GM21515 (cell line): ENCODE results near the gene P3H2.

Source experiments
- ATAC-seq: cut with Tn5 transposase; IDR thresholded peaks from one replicate; pipeline ENCODE4 v1.9.1; 2021; ENCODE audit not compliant: unreplicated experiment

The P3H2 gene

DNA sequence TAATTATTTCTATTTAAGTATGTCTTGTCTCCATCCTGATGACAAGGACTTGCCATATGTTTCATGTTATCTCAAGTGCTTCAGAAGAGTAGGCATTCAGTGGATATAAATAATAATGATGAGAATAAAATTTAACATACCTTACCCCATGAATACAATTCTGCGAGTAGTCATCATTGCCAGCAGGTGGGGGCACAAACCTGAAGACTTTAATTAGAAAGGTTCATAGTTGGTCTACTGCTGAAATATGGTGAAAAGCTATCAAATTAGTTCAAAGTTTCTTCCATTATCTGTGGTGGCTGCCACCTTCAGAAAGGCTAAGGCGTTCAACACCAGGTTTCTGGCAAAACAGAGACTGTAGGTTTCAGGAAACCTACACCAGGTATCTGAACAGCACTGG is 100.9 kb downstream of the P3H2 start:
- ATAC-seq = no peak

DNA sequence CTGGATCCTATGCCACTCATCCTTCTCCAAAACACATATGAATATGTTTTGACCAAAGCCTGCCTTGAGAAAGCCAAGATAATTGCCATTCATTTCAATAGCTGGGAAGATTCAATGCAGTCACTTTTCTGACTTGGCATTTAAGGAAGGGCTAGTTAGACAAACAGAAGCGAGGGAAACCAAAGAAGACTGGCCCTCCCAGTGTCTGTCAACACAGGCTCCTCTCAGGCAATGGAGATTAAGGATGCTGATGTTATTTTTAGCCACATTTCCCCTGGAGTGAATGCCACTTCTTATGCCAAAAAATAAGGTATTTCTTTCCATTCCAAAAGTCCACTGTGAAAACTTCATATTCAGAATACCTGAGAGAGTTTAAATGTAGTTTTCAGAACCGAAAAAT is 101.7 kb downstream of the P3H2 start:
- no peak for ATAC-seq

DNA sequence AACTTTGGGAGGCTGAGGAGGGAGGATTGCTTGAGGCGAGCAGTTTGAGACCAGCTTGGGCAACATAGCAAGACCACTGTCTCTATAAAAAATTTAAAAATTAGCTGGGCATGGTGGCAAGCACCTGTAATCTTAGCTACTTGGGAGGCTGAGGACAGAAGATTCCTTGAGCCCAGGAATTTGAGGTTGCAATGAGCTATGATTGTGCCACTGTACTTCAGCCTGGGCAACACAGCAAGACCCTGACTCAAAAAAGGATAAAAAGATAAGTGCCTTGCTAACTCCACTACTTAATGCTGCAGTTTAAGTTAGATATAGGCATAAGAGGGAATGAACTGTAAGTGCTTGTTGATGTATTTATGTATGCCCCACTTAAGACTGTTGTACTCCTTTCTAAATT is 102.2 kb downstream of the P3H2 start:
- ATAC-seq = no peak

DNA sequence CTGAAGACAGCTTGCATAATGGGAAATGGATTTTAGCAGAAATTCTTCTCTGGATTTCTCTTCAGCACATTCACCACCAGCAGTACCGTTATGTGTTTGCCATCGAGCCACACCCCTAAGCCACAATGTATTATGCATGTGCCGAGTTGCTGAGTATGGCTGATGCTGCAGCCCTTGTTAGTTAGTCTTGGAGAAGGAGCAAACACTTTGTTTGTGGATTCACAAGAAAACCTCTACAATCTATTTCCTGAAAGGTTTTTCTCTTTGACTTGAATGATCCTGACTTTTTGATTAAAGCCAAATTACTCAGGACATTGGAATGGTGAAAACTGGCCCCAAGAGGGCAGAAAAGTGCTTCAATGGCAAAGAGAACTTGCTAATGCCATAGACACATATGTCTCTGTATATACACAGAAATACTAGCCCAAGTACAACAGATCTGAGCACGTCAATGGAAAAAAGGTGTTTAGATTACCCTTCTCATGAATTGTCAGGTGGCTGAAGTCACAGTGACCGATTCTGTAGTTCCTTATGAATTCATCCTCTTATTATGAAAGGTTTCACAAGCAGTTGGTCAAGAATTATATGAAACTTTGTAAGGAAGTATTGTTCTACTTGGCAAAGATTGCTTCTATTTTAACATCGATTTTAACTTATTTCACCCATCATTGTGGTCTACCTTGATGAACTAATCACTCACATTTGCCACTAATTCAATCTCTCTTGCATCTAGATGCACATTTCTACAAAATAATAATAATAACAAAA is 103.0 kb downstream of the P3H2 start:
- ATAC-seq = no peak

DNA sequence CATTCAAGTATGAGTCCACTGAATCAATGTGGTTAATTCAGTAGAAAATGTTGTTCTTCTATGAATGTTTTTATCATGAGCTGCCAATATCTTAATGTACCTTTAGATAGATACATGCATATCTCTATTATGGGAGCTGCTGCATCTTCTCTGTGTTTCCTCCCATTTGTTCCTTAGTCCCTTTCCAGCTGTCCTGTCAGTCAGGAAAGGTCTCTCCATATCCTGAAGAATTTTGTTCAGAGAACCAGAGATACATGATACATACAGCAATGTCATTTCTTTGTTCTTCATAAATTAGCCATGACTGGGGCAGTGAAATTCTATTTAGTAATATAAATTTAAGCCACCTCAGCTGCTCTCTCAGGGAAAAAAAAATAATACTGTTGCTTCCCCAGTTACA is 103.7 kb downstream of the P3H2 start:
- ATAC-seq = no peak

DNA sequence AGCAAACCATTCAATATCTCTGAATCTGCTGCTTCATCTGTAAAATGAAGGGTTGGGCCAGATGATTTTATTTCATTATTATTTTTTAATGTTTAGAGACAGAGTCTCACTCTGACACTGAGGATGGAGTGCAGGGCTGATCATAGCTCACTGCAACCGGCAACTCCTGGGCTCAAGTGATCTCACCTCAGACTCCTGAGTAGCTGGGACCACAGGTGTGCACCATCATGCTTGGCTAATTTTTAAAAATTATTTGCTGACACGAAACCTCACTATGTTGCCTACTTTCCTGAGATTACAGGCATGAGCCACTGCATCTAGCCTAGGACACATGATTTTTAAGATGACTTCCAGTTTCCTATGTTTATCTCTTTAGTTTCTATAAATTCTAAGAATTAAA is 105.8 kb downstream of the P3H2 start:
- ATAC-seq = no peak

DNA sequence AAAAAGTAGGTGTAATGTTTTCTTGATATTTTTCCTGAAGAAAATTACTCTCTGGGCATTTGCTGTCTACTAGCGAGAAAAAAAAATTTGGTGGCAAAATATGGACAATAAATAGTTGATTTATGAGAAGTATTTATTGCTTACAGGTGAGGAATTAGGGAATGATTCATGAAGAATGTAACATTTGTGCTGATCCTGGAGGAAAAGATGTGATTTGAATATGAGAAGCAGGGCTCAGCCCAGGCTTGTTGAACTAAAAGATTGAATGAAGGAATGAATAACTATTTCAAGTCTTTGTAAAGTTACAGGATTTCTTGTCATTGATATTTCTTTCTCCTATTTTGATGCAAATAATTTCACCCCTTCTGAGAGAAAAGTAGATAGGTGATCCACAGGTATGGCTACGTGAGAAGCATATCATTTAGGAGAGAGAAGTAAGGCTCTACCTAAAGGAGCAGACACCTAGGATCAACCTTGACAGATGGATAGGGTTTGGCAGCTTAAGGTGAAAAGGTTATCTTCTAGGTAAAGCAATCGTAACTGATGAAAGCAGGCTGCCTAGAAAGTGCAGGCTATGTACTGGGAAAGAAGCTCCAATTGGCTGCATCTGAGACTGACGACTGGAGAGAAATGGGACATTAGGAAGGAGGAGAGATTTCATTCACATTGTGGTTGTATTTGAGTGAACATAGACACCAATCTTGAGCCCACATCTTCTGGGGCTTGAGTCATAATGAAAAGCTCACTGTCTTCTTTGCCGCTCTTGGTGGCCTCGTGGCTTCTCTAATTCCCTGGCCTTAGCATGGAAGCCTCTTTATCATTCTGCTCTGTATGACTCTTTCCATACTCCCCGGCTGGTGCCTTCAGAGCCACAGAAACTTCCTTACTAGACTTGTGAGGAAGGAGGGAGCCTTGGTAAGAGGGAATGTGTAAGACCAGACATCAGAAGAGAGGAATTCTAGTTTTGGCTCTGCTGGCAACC is 106.5 kb downstream of the P3H2 start:
- no peak for ATAC-seq

DNA sequence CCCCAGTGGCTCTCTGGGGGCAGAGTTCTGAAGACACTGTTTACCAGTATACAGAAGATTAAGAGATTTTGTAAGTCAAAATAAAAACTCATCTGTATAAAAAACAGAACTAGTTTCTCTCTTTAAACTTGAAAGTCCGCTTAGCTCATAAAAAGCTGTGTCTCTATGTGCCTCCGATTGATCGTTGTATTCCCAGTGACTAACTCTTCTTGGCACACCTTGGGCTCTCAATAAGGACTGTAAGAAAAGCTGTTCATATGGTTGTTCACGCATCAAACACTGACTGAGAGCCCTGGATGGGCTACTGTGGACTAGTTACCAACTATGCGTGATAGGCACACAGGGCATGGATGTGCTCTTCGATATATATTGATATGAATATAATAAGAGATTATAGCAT is 107.9 kb downstream of the P3H2 start:
- ATAC-seq = no peak

DNA sequence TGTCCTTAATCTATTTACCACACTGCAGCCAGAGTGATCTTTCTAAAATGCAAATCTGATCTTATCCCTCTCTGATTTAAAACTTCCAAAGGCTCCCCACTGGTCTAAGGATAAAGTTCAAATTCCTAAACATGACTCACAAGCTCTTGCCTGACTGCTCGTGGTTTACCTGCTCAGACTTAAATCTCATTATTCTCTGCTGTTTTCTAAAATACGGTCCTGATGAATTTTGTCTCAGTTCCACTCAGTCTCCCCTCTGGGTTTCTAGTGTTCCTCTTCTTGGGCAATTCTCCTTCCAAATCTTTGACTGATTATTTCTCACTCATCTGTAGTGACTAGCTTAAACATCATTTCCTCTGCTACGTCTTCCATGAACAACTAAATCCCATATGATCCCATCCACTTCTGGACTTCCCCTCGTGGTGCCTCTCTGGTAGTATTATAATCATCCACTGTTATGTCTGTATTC is 108.3 kb downstream of the P3H2 start:
- ATAC-seq = no peak

DNA sequence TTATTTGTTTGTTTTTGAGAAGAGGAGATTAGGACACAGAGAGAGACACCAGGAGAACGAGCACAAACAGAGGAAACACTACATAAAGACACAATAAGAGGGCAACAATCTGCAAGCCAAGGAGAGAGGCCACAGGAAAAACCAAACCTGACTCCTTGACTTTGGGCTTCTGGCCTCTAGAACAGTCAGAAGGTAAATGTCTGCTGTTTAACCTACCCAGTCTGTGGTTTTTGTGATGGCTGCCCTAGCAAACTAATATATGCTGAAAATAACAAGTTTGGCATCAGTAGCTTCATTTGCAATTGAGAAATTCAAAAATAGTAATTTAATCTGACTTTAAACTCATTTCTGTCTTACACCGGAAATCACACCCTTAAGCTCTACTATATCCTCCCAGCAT is 110.2 kb downstream of the P3H2 start:
- no peak for ATAC-seq

DNA sequence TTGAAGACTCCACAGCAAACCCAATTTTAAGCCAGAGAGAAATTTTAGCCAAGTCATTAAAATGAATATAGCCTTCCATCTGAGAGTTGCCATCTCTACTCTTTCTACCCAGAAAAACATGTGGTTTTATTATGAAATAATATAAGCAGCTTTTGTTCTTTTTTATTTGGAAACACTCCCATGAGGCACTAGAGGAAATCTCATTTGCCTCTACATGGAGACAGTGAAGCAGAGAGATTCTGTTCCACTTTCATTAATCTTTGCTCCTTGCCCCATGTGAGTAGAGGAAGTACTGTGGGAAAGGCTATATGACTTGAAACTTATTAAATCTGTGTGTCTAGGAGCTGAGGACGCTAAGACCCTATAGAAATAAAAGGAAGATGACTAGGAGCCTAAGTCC is 111.1 kb downstream of the P3H2 start:
- ATAC-seq = no peak

DNA sequence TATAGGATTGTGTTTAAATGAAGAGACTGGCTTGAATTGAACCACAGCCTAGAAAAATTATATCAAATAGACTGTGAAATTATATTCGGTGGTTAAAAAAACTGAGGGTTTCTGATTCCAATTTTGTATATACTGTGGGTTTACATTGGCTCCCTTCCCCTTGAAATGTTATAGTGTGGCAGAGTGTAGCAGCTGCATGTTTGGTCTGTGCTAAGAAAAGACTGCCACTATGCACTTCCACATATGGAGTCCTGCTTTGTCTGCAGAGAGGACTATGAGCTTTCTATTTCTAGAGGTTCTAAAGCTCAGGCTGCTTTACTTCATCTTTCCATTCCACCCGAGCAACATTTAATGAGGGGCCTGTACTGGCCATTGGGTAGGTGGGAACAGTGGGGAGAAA is 112.3 kb downstream of the P3H2 start:
- no peak for ATAC-seq

DNA sequence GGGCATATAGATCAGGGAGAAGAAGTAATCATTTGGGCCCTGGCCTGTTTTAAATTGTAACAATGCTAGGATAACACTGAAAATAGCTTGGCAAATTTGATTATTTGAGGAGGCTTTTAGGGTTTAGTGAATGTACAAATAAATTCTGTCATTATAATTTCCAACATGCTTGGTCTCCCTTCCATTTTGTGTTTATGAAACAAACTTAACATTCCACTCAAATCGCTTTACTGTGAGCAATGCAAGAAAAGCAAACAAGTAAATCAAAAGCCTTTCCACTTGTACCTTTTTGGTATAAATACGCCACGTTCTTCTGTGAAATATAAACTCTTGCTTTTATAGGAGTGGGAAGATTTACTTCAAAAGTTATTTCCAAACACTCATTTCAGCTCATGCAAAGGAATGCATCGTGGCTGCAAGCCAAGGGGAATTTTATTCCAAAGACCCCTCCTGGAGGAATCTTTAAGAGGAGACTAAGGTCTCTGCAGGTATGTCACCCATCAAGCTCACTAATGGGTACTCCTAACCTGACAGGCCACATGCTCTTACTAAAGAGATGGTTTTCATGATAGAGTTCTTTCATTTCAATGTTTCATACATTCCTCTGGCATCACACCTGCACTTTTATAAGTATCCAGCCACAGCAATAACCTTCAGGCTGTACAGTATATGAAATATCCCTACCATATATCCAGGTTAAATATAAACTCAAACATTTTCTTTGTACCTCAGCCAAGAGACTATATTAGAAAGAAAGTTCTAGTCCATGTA is 115.2 kb downstream of the P3H2 start:
- ATAC-seq = no peak

DNA sequence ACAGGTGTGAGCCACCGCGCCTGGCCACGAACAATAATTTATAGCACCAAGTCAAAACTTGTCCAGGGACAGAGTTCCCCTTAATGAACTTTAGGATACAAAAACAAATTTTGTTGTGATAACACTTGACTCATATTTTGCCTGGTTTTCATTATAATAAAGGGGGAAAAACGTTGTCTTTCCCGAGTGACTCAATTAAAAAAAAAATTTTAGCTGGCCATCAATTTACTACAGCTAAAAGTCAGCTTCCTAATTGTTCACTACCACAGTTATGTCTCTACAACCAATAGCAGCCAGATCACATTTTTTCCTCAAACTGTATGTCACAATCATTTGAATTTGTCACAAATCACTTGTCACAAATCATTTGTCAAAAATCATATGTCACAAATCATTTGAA is 116.0 kb downstream of the P3H2 start:
- no peak for ATAC-seq

DNA sequence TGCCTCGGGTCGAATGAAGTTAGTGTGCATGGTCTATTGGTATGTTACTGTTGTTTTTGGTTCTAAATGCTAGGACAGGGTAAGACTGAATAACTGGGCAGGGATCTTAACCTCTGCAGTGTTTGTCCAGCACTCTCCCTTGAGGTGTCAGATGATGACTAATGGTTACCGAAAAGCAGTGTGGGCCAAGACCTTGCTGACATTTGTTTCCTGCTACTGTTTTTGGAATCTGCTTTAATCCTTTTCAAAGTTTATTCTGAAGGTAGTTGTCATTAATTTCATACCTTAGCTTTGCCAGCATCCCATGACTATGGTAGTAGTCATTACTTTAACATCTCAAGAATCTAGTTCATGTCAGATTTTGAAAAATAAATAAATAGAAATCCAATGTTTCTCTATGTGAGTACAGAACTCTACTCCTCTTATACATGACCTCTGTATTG is 117.0 kb downstream of the P3H2 start:
- ATAC-seq = no peak

DNA sequence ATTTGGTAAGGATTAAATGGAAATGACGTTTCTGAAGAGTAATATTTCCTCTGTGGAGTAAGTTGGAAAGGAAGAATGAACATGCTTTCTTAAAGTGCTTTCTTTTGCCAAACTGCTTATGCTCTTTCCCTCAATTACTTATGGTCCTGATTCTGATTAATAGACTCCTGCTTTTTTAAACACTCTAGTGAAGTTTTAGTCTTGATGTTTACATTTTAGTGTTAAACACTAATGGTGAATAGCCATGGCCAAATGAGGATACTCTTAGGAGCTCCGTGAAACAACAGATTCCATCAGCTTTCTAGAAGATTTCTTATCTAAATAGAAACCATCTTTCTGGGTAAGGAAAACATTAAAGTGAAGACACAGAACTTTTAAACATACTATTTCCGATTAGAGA is 117.6 kb downstream of the P3H2 start:
- no peak for ATAC-seq

DNA sequence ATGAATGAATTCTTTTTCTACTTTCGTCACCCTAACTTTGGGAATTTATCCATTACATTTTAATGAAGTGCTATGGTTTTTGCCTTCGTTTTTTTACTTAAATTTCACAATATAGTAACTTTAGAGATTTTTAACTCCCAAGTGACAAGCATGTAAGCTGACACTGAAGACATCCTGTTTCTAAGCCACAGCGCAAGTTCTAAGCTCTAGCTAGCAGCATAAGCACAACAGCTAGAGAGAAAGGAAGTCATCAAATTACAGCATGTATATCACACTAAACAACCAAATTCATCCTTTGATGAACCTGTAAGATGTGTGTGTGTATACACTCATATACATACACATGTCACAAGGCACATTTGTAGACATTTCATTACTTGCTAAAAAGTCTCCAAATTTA is 119.3 kb downstream of the P3H2 start:
- no peak for ATAC-seq

DNA sequence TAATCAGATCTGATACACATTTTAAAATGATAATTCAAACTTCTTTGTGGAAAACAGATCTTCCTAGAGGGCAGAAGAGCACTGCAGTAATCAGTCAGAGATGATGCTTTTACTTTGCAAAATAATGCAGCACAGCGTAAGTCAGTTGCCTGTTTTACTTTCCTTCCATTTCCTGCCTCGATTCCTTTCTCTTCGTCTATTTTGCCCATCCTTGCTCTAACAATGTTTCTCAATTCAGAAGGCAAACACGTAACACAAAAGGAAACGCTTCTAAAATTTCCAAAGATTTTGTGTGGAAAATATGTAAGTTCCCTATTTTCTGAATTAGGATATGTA is 119.9 kb downstream of the P3H2 start:
- no peak for ATAC-seq

DNA sequence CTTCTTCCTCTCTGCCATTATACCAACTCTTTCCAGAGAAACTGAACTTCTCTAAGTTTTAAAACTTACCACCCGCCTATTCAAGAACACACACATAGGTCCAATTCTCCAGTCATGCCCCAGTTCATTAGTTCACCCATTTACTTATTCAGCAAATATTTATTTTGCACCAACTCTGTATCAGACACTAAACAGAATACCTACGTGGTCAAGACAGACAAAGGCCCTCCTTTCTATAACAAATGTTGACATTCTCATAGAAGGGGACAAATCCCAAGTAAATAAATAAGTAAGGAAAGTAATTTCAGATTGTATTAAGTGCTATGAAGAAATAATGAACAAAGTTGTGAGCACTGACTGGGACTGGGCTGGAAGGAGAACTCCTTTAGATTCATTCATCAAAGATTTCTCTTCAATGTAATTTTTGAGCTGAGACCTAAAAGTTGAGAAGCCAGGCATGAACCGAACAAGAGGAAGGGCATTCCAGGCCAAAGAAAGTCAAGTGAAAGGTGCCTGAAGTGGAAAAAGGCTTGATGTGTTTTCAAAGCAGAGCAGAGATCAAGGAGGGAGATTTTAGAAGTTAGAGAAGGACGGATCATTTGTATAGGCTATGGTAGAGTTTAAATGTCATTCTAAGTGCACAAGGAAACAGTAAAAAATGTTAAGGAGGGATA is 120.4 kb downstream of the P3H2 start:
- no peak for ATAC-seq

DNA sequence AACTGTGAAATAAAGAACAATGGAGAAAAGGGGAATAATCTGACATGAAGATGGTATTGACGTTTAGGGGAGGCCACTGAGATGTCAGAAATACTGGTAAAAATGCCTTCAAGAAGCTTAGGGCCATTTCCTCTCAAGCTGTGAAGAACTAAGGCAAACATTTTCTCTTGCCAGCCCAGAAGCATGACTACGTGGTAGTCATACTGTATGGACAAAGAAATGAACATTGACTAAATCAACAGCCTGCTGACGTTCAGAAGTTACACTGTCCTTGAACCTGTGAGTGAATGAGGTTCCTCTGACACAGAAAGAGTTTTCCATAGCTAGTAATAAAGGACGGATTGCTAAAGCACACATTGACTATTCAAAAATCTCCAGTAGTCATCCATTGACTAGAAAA is 121.0 kb downstream of the P3H2 start:
- ATAC-seq = no peak

DNA sequence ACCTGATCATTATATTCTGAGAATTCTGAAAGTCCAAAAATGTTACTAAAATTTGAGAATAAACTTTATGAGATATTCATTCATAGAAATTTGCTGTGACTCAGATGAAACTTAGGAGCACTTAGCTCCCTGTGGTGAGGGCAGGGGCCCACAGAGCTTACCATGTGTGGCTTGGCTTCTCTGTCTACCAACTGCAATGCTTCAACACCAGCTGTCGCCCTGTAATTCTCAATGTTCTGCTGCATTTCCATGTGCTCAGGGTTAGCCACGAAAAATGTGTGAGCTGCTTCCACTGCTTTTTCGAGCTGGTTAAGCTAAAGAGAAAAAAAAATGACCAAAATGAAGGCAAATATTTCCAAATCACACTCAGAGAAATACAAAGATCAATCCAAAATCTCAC is 125.6 kb downstream of the P3H2 start:
- no peak for ATAC-seq
